Measurements from ENCODE around the gene LYPLAL1.
"Not testable (repeated sequence)": the region's sequence is repeated elsewhere in the genome, so short reads cannot be mapped to it uniquely, and the experiment has no call there.

LYPLAL1 gene

GRCh38 chr1:219226196-219226595, 52.5 kb downstream of the LYPLAL1 start:
- no peak for DNase-seq

- DNase-seq, result no peak
Measured at GRCh38 chr1:219227360-219228057, 53.8 kb downstream of the LYPLAL1 start.

GRCh38 chr1:219228058-219228419, 54.4 kb downstream of the LYPLAL1 start:
- DNase-seq, result no peak

- no peak for DNase-seq
Measured at GRCh38 chr1:219232890-219233289, 59.2 kb downstream of the LYPLAL1 start.

GRCh38 chr1:219235903-219236481, 62.3 kb downstream of the LYPLAL1 start:
- DNase-seq, result no peak

GRCh38 chr1:219236933-219237610, 63.4 kb downstream of the LYPLAL1 start:
- DNase-seq, result no peak

GRCh38 chr1:219239518-219239917, 65.8 kb downstream of the LYPLAL1 start:
- no peak for DNase-seq

- DNase-seq, result no peak
Measured at GRCh38 chr1:219244864-219245263, 71.2 kb downstream of the LYPLAL1 start.

GRCh38 chr1:219247441-219247840, 73.8 kb downstream of the LYPLAL1 start:
- DNase-seq, result no peak

- not testable (repeated sequence) for DNase-seq
Measured at GRCh38 chr1:219250468-219250867, 76.8 kb downstream of the LYPLAL1 start.

GRCh38 chr1:219257751-219258150, 84.1 kb downstream of the LYPLAL1 start:
- DNase-seq, result no peak

- no peak for DNase-seq
Measured at GRCh38 chr1:219261454-219261853, 87.8 kb downstream of the LYPLAL1 start.
